Ishikawa (cell line): ENCODE measurements around the gene SLC12A6.

ENCODE experiments used
- CEBPB ChIP-seq: IDR thresholded peaks from 2 replicates; pipeline ENCODE4 v1.6.1; 2012
- CREB1 ChIP-seq: IDR thresholded peaks from 2 replicates; pipeline ENCODE4 v1.6.1; 2012; ENCODE audit warnings: low read depth
- EGR1 ChIP-seq: IDR thresholded peaks from 2 replicates; pipeline ENCODE4 v1.6.1; 2012
- EP300 ChIP-seq: IDR thresholded peaks from 2 replicates; pipeline ENCODE4 v1.6.1; 2012; ENCODE audit warnings: borderline replicate concordance
- FOXM1 ChIP-seq: IDR thresholded peaks from 2 replicates; pipeline ENCODE4 v1.6.1; 2012; ENCODE audit warnings: low read depth, borderline replicate concordance
- NFIC ChIP-seq: IDR thresholded peaks from 2 replicates; pipeline ENCODE4 v1.6.1; 2012
- RAD21 ChIP-seq: IDR thresholded peaks from 2 replicates; pipeline ENCODE4 v1.6.1; 2012; ENCODE audit warnings: low read depth
- TAF1 ChIP-seq: IDR thresholded peaks from 2 replicates; pipeline ENCODE4 v1.6.1; 2012; ENCODE audit warnings: low read depth, mild to moderate bottlenecking
- TCF12 ChIP-seq: IDR thresholded peaks from 2 replicates; pipeline ENCODE4 v1.6.1; 2012; ENCODE audit warnings: low read depth
- TEAD4 ChIP-seq: IDR thresholded peaks from 2 replicates; pipeline ENCODE4 v1.6.1; 2012
- YY1 ChIP-seq: IDR thresholded peaks from 2 replicates; pipeline ENCODE4 v1.6.1; 2012; ENCODE audit warnings: low read depth
- TF ChIP-seq, protein P1 (sequence below): IDR thresholded peaks from 2 replicates; pipeline ENCODE4 v1.6.1; 2012
- TF ChIP-seq, protein P2 (sequence below): IDR thresholded peaks from 2 replicates; pipeline ENCODE4 v1.6.1; 2012; ENCODE audit warnings: low read depth, mild to moderate bottlenecking
- TF ChIP-seq, protein P3 (sequence below): IDR thresholded peaks from 2 replicates; pipeline ENCODE4 v1.6.1; 2012

The SLC12A6 gene

DNA sequence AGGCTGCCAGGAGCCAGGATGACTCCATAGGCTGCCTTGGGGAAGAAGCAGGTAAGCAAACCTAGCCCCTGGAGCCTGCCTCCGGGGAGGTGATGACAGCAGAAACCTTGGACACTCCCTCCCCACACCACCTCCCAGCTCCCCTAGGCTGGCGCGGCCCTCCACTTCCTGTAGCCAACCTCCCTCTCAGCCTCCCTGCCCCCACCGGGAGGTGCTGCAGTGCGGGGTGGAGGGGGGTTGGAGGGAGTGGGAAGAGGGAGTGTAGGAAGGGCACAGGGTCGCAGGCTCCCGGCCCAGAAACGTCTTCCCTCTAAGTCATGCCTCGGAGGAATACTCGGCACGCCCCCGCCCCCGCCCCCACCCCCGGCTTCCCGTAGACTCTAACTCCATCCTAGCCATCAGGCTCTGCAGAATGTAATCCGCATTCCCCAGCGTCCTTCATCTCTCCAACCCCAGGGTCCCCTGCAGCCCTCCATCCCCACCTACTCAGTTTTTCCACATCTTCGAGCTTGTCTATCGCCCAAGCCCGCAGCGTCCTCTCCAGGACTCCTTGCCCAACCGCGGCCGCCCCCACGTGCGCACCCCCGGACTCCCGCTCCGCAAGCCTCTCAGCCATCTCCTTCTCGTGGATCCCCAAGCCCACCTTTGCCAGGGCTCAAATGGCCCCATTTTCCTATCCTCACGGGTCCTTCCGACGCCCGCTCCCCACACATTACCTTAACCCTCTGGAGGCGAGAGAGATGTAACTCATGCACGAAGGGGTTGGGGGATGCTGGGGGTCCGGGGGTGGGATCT, 28.9 kb upstream of the SLC12A6 start:
- TF ChIP-seq RAD21 (no peak), NFIC (no peak), CREB1 (no peak)

DNA sequence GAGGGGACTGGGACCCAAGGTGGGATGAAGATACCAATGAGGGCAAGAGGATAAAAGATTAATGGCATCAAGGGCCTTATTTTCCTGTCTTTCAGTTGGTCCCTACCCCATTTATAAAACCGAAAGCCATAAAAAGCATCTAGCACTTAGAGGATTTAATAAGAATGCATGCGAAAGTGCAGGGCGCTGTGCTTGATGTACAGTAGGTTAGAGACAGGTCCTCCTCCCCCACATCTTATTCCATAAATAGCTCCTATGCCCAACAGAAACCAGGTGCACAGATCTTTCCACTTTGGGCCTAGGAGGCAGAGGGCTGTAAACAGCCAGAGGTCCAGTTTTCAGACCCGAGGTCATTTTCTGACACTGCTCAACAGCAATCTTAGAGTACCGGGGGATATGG, 28.3 kb upstream of the SLC12A6 start:
- TF ChIP-seq TCF12 (no peak), CREB1 (no peak), RAD21 (no peak), YY1 (no peak), EP300 (no peak), CEBPB (no peak), TEAD4 (no peak)
- TF ChIP-seq, protein P1, sequence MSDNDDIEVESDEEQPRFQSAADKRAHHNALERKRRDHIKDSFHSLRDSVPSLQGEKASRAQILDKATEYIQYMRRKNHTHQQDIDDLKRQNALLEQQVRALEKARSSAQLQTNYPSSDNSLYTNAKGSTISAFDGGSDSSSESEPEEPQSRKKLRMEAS, result no peak
- TF ChIP-seq, protein P2, sequence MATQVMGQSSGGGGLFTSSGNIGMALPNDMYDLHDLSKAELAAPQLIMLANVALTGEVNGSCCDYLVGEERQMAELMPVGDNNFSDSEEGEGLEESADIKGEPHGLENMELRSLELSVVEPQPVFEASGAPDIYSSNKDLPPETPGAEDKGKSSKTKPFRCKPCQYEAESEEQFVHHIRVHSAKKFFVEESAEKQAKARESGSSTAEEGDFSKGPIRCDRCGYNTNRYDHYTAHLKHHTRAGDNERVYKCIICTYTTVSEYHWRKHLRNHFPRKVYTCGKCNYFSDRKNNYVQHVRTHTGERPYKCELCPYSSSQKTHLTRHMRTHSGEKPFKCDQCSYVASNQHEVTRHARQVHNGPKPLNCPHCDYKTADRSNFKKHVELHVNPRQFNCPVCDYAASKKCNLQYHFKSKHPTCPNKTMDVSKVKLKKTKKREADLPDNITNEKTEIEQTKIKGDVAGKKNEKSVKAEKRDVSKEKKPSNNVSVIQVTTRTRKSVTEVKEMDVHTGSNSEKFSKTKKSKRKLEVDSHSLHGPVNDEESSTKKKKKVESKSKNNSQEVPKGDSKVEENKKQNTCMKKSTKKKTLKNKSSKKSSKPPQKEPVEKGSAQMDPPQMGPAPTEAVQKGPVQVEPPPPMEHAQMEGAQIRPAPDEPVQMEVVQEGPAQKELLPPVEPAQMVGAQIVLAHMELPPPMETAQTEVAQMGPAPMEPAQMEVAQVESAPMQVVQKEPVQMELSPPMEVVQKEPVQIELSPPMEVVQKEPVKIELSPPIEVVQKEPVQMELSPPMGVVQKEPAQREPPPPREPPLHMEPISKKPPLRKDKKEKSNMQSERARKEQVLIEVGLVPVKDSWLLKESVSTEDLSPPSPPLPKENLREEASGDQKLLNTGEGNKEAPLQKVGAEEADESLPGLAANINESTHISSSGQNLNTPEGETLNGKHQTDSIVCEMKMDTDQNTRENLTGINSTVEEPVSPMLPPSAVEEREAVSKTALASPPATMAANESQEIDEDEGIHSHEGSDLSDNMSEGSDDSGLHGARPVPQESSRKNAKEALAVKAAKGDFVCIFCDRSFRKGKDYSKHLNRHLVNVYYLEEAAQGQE, result no peak

DNA sequence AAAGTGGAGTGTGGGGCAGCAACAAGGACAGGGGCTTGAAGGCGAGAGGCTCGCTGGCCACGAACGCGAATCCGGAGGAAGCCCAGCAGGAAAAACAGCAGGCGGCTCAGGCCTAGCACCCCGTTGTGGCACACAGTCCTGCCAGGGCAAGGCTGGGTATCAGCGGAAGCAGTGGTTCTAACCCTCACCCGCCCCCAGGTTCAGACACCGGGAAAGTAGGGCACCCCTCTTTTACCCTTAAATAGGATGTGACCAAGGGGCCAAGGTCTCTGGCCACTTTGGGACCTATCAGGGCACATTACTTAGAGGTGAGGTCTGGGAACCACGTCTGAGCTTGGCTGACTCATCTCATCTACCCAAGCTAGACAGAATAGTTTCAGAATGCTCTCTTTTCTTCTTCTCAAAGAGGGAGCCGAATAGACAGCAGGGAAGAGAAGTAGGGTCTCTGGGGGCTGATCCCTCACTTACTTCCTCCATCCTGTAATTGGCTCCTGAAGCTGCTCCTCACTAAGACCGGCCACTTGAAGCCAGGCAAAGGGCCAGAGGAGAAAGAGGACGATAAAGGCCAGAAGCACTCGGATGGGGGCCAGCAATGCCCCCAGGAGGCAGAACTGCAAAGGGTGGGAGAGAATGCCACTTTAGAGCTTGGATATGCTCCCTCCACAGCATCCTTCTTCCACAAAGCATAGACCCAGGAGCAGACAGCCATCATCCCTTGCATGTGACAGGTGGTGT, 27.7 kb upstream of the SLC12A6 start:
- no peak for TF ChIP-seq RAD21
- TF ChIP-seq, protein P2, result no peak
- no peak for TF ChIP-seq CEBPB
- no peak for TF ChIP-seq TAF1
- TF ChIP-seq NFIC, result no peak
- TF ChIP-seq TEAD4, result no peak
- TF ChIP-seq, protein P3, sequence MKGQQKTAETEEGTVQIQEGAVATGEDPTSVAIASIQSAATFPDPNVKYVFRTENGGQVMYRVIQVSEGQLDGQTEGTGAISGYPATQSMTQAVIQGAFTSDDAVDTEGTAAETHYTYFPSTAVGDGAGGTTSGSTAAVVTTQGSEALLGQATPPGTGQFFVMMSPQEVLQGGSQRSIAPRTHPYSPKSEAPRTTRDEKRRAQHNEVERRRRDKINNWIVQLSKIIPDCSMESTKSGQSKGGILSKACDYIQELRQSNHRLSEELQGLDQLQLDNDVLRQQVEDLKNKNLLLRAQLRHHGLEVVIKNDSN, result no peak
- TF ChIP-seq TCF12, result no peak
- no peak for TF ChIP-seq YY1

DNA sequence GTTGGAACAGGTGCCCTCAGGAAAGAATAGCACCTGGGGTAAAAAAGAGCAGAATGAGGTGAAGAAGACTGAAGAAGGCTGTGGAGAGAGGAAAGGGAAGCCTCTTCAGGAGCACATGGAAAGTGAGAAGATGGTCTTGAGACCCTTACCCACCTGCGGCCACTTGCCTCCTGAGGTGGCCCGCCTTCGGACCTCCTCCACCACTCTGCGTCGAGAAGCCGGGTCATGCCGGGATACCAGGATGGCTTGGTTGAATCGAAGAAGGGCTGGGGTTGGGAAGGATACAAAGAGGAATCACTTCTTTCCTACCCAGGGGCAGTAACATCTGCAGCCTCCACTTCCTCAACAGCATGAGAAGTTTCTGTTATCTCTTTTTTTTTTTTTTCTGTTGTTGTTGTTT, 26.5 kb upstream of the SLC12A6 start:
- TF ChIP-seq NFIC, result no peak
- TF ChIP-seq CEBPB, result no peak
- TF ChIP-seq TCF12, result no peak
- TF ChIP-seq RAD21, result no peak
- no peak for TF ChIP-seq EGR1
- no peak for TF ChIP-seq FOXM1
- TF ChIP-seq, protein P3, result no peak

DNA sequence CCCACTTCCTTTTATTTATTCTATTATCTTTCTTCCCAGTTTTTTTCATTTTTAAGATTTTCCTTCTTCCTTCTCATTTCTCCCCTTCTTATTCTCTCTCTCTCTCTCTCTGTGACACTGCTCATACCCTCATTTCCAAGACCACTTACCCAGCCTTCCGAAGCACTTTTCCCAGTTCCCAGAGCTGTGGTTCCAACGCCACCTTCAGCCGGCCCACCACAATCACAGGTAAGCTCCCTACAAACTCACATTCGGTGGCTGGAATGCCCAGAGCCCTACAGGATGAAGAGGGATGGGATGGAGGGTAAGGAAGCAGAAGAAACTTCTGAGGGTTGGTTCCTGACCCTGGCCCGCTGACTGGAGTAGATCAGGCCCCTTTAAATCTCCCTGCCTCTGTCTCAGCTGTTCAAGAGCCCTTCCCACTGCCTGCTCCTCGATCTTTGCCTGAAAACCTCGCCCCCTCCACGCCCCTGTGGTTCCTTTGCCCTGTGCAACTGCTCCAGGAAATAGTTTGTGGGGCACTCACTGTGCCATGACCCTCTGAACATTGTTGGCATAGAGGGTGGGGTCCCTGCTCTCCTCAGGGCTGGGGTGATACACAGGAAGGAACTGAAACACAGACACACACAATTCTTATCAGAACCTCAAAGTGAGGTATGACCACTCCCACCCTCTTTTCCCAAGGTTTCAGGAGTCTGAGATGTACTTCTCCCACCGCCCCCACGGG, 24.6 kb upstream of the SLC12A6 start:
- TF ChIP-seq EP300, result no peak

DNA sequence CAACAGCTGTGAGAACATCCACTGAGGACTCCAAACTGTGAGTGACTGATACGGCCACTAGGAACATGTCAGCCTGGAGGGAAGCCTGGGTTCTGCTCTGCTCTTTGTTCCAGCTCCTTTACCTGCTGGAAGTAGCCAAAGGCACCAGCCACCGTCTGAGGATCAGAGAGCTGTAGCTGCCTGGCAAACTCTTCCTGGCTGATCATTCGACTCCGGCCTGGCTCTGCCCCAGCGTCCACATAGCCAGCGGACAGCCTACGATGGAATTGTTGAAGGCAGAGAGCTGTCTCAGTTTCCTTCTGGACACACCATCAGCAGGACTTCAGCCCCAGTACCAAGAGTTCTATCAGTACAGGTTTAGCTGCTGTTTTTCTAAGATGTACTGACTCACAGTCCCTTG, 23.7 kb upstream of the SLC12A6 start:
- TF ChIP-seq YY1 (no peak), CEBPB (no peak), NFIC (no peak), TEAD4 (no peak), TAF1 (no peak), RAD21 (no peak), TCF12 (no peak)
- TF ChIP-seq, protein P1, result no peak
- TF ChIP-seq, protein P3, result no peak
